HEK293 (cell line): Measurements from ENCODE around the gene POLN.

ENCODE experiments used
- BCL11A ChIP-seq: fragments of 450-650 bp; formaldehyde crosslinking; IDR thresholded peaks from 2 replicates; pipeline ENCODE4 v1.5.1; 2016; ENCODE audit warnings: low read depth, missing biosample characterization, missing genetic modification characterization
- ZNF792 ChIP-seq: fragments of 450-650 bp; formaldehyde crosslinking; IDR thresholded peaks from 2 replicates; pipeline ENCODE4 v1.5.1; 2016; ENCODE audit warnings: missing biosample characterization, missing genetic modification characterization
- TF ChIP-seq, protein P1 (sequence below): fragments of 450-650 bp; formaldehyde crosslinking; IDR thresholded peaks from 2 replicates; pipeline ENCODE4 v1.5.1; 2016; ENCODE audit warnings: missing biosample characterization, missing genetic modification characterization
- TF ChIP-seq, protein P2 (sequence below): fragments of 450-650 bp; formaldehyde crosslinking; conservative IDR thresholded peaks from 2 replicates; pipeline ENCODE4 v1.5.1; 2016; ENCODE audit warnings: low read depth, missing biosample characterization, missing genetic modification characterization

- TF ChIP-seq, protein P1, sequence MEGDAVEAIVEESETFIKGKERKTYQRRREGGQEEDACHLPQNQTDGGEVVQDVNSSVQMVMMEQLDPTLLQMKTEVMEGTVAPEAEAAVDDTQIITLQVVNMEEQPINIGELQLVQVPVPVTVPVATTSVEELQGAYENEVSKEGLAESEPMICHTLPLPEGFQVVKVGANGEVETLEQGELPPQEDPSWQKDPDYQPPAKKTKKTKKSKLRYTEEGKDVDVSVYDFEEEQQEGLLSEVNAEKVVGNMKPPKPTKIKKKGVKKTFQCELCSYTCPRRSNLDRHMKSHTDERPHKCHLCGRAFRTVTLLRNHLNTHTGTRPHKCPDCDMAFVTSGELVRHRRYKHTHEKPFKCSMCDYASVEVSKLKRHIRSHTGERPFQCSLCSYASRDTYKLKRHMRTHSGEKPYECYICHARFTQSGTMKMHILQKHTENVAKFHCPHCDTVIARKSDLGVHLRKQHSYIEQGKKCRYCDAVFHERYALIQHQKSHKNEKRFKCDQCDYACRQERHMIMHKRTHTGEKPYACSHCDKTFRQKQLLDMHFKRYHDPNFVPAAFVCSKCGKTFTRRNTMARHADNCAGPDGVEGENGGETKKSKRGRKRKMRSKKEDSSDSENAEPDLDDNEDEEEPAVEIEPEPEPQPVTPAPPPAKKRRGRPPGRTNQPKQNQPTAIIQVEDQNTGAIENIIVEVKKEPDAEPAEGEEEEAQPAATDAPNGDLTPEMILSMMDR = no peak
- no peak for TF ChIP-seq BCL11A
- TF ChIP-seq ZNF792 (tag by site-specific recombination) = no peak
- TF ChIP-seq, protein P2, sequence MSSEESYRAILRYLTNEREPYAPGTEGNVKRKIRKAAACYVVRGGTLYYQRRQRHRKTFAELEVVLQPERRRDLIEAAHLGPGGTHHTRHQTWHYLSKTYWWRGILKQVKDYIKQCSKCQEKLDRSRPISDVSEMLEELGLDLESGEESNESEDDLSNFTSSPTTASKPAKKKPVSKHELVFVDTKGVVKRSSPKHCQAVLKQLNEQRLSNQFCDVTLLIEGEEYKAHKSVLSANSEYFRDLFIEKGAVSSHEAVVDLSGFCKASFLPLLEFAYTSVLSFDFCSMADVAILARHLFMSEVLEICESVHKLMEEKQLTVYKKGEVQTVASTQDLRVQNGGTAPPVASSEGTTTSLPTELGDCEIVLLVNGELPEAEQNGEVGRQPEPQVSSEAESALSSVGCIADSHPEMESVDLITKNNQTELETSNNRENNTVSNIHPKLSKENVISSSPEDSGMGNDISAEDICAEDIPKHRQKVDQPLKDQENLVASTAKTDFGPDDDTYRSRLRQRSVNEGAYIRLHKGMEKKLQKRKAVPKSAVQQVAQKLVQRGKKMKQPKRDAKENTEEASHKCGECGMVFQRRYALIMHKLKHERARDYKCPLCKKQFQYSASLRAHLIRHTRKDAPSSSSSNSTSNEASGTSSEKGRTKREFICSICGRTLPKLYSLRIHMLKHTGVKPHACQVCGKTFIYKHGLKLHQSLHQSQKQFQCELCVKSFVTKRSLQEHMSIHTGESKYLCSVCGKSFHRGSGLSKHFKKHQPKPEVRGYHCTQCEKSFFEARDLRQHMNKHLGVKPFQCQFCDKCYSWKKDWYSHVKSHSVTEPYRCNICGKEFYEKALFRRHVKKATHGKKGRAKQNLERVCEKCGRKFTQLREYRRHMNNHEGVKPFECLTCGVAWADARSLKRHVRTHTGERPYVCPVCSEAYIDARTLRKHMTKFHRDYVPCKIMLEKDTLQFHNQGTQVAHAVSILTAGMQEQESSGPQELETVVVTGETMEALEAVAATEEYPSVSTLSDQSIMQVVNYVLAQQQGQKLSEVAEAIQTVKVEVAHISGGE (tag by site-specific recombination) = no peak
Measured at GRCh38 chr4:2042947-2043395, 198.9 kb downstream of the POLN start.
